Mesendoderm (in vitro differentiated cells): Measurements from ENCODE around the gene NPFFR1.
"Not testable (repeated sequence)": the region's sequence is repeated elsewhere in the genome, so short reads cannot be mapped to it uniquely, and the experiment has no call there.

Source experiments
- DNase-seq: peaks from one replicate; pipeline ENCODE4 v3.0.0; 2013
- H2AK5ac ChIP-seq: 2 replicates; pipeline ENCODE4 v1.6.1; 2013; ENCODE audit warnings: low read length, inconsistent platforms
- H2BK120ac ChIP-seq: 2 replicates; pipeline ENCODE4 v1.6.1; 2013; ENCODE audit warnings: low read depth, mild to moderate bottlenecking, low read length, moderate library complexity, mixed read lengths
- H2BK15ac ChIP-seq: replicated peaks from 2 replicates; pipeline ENCODE4 v1.6.1; 2013; ENCODE audit warnings: low read depth, mild to moderate bottlenecking, moderate library complexity
- H2BK5ac ChIP-seq: 2 replicates; pipeline ENCODE4 v1.6.1; 2013; ENCODE audit warnings: low read length, inconsistent platforms
- H3K18ac ChIP-seq: 2 replicates; pipeline ENCODE4 v1.6.1; 2013; ENCODE audit warnings: mild to moderate bottlenecking, low read length, mixed read lengths
- H3K23ac ChIP-seq: one replicate; pipeline ENCODE4 v1.6.1; 2013; ENCODE audit warnings: low read length
- H3K27ac ChIP-seq: 2 replicates; pipeline ENCODE4 v1.5.1; 2013; ENCODE audit warnings: low read depth, mild to moderate bottlenecking, inconsistent platforms, low read length, moderate library complexity
- H3K27me3 ChIP-seq: 2 replicates; pipeline ENCODE4 v1.6.1; 2013; ENCODE audit warnings: low read length, control low read depth, mild to moderate bottlenecking, inconsistent platforms; ENCODE audit not compliant: insufficient read depth, poor library complexity
- H3K36me3 ChIP-seq: 2 replicates; pipeline ENCODE4 v1.6.1; 2013; ENCODE audit warnings: low read length, inconsistent platforms; ENCODE audit not compliant: control insufficient read depth, insufficient read depth
- H3K4ac ChIP-seq: one replicate; pipeline ENCODE4 v1.6.1; 2013; ENCODE audit warnings: low read depth, mild to moderate bottlenecking, low read length, moderate library complexity
- H3K4me1 ChIP-seq: 2 replicates; pipeline ENCODE4 v1.6.1; 2013; ENCODE audit warnings: low read depth, low read length, inconsistent platforms; ENCODE audit not compliant: control insufficient read depth
- H3K4me2 ChIP-seq: 2 replicates; pipeline ENCODE4 v1.6.1; 2013; ENCODE audit warnings: low read length
- H3K4me3 ChIP-seq: 2 replicates; pipeline ENCODE4 v1.5.1; 2013; ENCODE audit warnings: mild to moderate bottlenecking, low read length
- H3K56ac ChIP-seq: one replicate; pipeline ENCODE4 v1.6.1; 2013; ENCODE audit warnings: low read length
- H3K79me1 ChIP-seq: 2 replicates; pipeline ENCODE4 v1.6.1; 2013; ENCODE audit warnings: low read length, inconsistent platforms
- H3K79me2 ChIP-seq: 2 replicates; pipeline ENCODE4 v1.6.1; 2013; ENCODE audit warnings: mild to moderate bottlenecking, low read length; ENCODE audit not compliant: control insufficient read depth, insufficient read depth
- H3K9ac ChIP-seq: 2 replicates; pipeline ENCODE4 v1.6.1; 2013; ENCODE audit warnings: low read length, inconsistent platforms
- H4K5ac ChIP-seq: one replicate; pipeline ENCODE4 v1.6.1; 2013; ENCODE audit warnings: low read length
- H4K8ac ChIP-seq: one replicate; pipeline ENCODE4 v1.6.1; 2013; ENCODE audit warnings: low read depth, mild to moderate bottlenecking, control low read depth, low read length, moderate library complexity
- WGBS: extraction: QIAGEN DNeasy Blood & Tissue Kit; methylation state at CpG from one replicate; pipeline ENCODE4 v1.1.7; 2013; ENCODE audit warnings: low lambda C conversion rate, missing lambda C conversion rate; ENCODE audit not compliant: insufficient coverage; ENCODE audit errors: extremely low coverage; 5-methylcytosine and 5-hydroxymethylcytosine counted together

Gene NPFFR1

GRCh38 chr10:70232155-70232858, 51.5 kb downstream of the NPFFR1 start:
- Histone ChIP-seq H3K79me2 (peaks cover 9% of the 10 kb centered on the region), H3K36me3 (no peaks in the 10 kb centered on the region), H3K4me1 (no peaks in the 10 kb centered on the region)

GRCh38 chr10:70228491-70228890, 55.3 kb downstream of the NPFFR1 start:
- H3K4me3 ChIP-seq = no peak overlapping the region
- peaks cover 1% of the 10 kb centered on the region for H3K79me1 ChIP-seq
- no peak overlapping the region for H3K23ac ChIP-seq
- no peak overlapping the region for H3K27ac ChIP-seq
- no peaks in the 10 kb centered on the region for H3K36me3 ChIP-seq
- H4K5ac ChIP-seq = no peak overlapping the region
- H3K4me2 ChIP-seq = no peak overlapping the region
- H3K9ac ChIP-seq = no peak overlapping the region
- no peaks in the 10 kb centered on the region for H3K4me1 ChIP-seq
- H2BK120ac ChIP-seq = no peak overlapping the region
- H3K18ac ChIP-seq = no peak overlapping the region
- peaks cover 11% of the 10 kb centered on the region for H3K79me2 ChIP-seq
- H2AK5ac ChIP-seq = no peak overlapping the region
- no peaks in the 10 kb centered on the region for H3K27me3 ChIP-seq
- H4K8ac ChIP-seq = no peak overlapping the region
- DNase-seq = no peak
- no CpG with 5 or more reads among the region's 1 CpG for WGBS
- H3K56ac ChIP-seq = no peak overlapping the region
- no peak overlapping the region for H3K4ac ChIP-seq
- H2BK15ac ChIP-seq = no peak overlapping the region
- no peak overlapping the region for H2BK5ac ChIP-seq

More at GRCh38 chr10:70232155-70232858, 51.5 kb downstream of the NPFFR1 start:
- peak; percentile 69 for DNase-seq
- peak overlapping the region; percentile 90 for H3K56ac ChIP-seq
- WGBS = no CpG with 5 or more reads among the region's 39 CpGs
- H4K5ac ChIP-seq = no peak overlapping the region
- peak overlapping the region; percentile 36 for H3K23ac ChIP-seq
- no peak overlapping the region for H2BK15ac ChIP-seq
- H3K9ac ChIP-seq = peak overlapping the region; percentile 80
- H4K8ac ChIP-seq = no peak overlapping the region
- no peak overlapping the region for H2AK5ac ChIP-seq
- H2BK5ac ChIP-seq = no peak overlapping the region
- no peak overlapping the region for H3K27ac ChIP-seq
- peak overlapping the region; percentile 81 for H3K4me3 ChIP-seq
- H3K4ac ChIP-seq = no peak overlapping the region
- H2BK120ac ChIP-seq = no peak overlapping the region
- peak overlapping the region; percentile 20 for H3K18ac ChIP-seq
- no peaks in the 10 kb centered on the region for H3K27me3 ChIP-seq
- H3K79me1 ChIP-seq = no peaks in the 10 kb centered on the region
- H3K4me2 ChIP-seq = peak overlapping the region; percentile 77

GRCh38 chr10:70227548-70228320, 56.1 kb downstream of the NPFFR1 start:
- Histone ChIP-seq H3K27me3 (no peaks in the 10 kb centered on the region), H3K79me2 (peaks cover 11% of the 10 kb centered on the region), H2BK5ac (no peak overlapping the region), H3K23ac (no peak overlapping the region), H3K79me1 (peaks cover 1% of the 10 kb centered on the region), H3K18ac (no peak overlapping the region), H3K9ac (no peak overlapping the region), H2BK120ac (no peak overlapping the region), H2AK5ac (no peak overlapping the region), H3K27ac (no peak overlapping the region), H3K4me1 (no peaks in the 10 kb centered on the region), H4K8ac (no peak overlapping the region), H3K4me3 (no peak overlapping the region), H2BK15ac (no peak overlapping the region), H4K5ac (no peak overlapping the region), H3K56ac (no peak overlapping the region), H3K4ac (no peak overlapping the region), H3K4me2 (no peak overlapping the region), H3K36me3 (no peaks in the 10 kb centered on the region)
- WGBS = no CpG with 5 or more reads among the region's 3 CpGs
- no peak for DNase-seq

GRCh38 chr10:70223728-70224127, 60.1 kb downstream of the NPFFR1 start:
- H3K27ac ChIP-seq = no peak overlapping the region
- H3K18ac ChIP-seq = no peak overlapping the region
- no peak overlapping the region for H3K4ac ChIP-seq
- H3K27me3 ChIP-seq = no peaks in the 10 kb centered on the region
- 100% methylated on average over 2 of the region's 2 CpGs for WGBS
- H3K79me2 ChIP-seq = peaks cover 2% of the 10 kb centered on the region
- no peak overlapping the region for H2BK15ac ChIP-seq
- H3K36me3 ChIP-seq = no peaks in the 10 kb centered on the region
- no peak overlapping the region for H3K23ac ChIP-seq
- no peak for DNase-seq
- H3K4me3 ChIP-seq = no peak overlapping the region
- no peak overlapping the region for H3K4me2 ChIP-seq
- H4K8ac ChIP-seq = no peak overlapping the region
- no peak overlapping the region for H2BK120ac ChIP-seq
- no peaks in the 10 kb centered on the region for H3K4me1 ChIP-seq
- H2BK5ac ChIP-seq = no peak overlapping the region
- no peak overlapping the region for H3K9ac ChIP-seq
- no peak overlapping the region for H4K5ac ChIP-seq
- H3K56ac ChIP-seq = no peak overlapping the region
- H3K79me1 ChIP-seq = peaks cover 1% of the 10 kb centered on the region
- H2AK5ac ChIP-seq = no peak overlapping the region

- H3K79me2 ChIP-seq, H3K4ac ChIP-seq, H2AK5ac ChIP-seq, H3K23ac ChIP-seq, H3K27me3 ChIP-seq, DNase-seq, H3K27ac ChIP-seq, H3K4me2 ChIP-seq, H2BK5ac ChIP-seq, H4K5ac ChIP-seq, H3K4me3 ChIP-seq, H3K79me1 ChIP-seq, H2BK120ac ChIP-seq, H3K9ac ChIP-seq, H3K4me1 ChIP-seq, H3K36me3 ChIP-seq, H2BK15ac ChIP-seq, H4K8ac ChIP-seq, H3K56ac ChIP-seq, H3K18ac ChIP-seq: not testable (repeated sequence)
- no CpG with 5 or more reads among the region's 9 CpGs for WGBS
Measured at GRCh38 chr10:70222811-70223447, 60.9 kb downstream of the NPFFR1 start.
